Measurements from ENCODE around the gene ACAN. TPM values are rescaled to one million over a fixed set of nuclear protein-coding genes. Genes with fewer than 3 reads are reported as not detected.

The ACAN gene
- total and polyA plus RNA-seq, 10 of the 15 experiments (the other 5 are each of a cell fraction or from before 2014, with no cell fraction given) = not detected

DNA sequence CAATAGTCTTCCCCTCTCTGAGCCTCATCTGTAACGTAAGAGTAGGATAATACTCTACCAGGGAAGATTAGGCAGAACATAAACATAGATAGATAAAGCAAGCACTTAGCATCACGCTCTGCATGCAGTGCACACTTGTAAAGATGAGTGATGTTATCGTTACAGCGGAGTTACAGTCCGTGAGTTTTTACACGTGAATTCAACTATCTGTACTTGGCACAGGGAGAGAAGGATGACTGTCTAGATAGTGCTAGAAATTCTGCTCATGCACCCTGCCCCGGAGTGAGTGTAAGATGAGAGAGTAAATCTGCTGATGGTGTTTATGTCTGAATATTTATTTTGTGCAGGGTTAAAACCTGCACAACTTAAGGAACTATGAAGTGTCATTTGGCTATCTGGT is 56.3 kb downstream of the ACAN start (continued):
- TF ChIP-seq, protein P1, sequence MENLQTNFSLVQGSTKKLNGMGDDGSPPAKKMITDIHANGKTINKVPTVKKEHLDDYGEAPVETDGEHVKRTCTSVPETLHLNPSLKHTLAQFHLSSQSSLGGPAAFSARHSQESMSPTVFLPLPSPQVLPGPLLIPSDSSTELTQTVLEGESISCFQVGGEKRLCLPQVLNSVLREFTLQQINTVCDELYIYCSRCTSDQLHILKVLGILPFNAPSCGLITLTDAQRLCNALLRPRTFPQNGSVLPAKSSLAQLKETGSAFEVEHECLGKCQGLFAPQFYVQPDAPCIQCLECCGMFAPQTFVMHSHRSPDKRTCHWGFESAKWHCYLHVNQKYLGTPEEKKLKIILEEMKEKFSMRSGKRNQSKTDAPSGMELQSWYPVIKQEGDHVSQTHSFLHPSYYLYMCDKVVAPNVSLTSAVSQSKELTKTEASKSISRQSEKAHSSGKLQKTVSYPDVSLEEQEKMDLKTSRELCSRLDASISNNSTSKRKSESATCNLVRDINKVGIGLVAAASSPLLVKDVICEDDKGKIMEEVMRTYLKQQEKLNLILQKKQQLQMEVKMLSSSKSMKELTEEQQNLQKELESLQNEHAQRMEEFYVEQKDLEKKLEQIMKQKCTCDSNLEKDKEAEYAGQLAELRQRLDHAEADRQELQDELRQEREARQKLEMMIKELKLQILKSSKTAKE (IDR thresholded peaks at IDR 0.05; ENCODE audit: low read depth, poor library complexity, severe bottlenecking) = no peak
- TF ChIP-seq, protein P2, sequence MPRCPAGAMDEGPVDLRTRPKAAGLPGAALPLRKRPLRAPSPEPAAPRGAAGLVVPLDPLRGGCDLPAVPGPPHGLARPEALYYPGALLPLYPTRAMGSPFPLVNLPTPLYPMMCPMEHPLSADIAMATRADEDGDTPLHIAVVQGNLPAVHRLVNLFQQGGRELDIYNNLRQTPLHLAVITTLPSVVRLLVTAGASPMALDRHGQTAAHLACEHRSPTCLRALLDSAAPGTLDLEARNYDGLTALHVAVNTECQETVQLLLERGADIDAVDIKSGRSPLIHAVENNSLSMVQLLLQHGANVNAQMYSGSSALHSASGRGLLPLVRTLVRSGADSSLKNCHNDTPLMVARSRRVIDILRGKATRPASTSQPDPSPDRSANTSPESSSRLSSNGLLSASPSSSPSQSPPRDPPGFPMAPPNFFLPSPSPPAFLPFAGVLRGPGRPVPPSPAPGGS (IDR thresholded peaks at IDR 0.05; ENCODE audit: borderline replicate concordance, insufficient read depth, low read depth, low read length, poor library complexity, severe bottlenecking) = no peak
- TF ChIP-seq IRF4 (IDR thresholded peaks at IDR 0.05; ENCODE audit: low read depth, low read length) (no peak), MXI1 (IDR thresholded peaks at IDR 0.05; ENCODE audit: low read depth, low read length) (no peak), SREBF2 (IDR thresholded peaks at IDR 0.05; ENCODE audit: low read length) (no peak), ZNF622 (IDR thresholded peaks at IDR 0.05) (no peak), POLR2AphosphoS2 (IDR thresholded peaks at IDR 0.05; ENCODE audit: low read depth, low read length) (no peak), NFIC (IDR thresholded peaks at IDR 0.05; ENCODE audit: low read depth, low read length) (no peak), TCF3 (IDR thresholded peaks at IDR 0.05; ENCODE audit: borderline replicate concordance, insufficient read depth, low read depth, low read length) (no peak)

DNA sequence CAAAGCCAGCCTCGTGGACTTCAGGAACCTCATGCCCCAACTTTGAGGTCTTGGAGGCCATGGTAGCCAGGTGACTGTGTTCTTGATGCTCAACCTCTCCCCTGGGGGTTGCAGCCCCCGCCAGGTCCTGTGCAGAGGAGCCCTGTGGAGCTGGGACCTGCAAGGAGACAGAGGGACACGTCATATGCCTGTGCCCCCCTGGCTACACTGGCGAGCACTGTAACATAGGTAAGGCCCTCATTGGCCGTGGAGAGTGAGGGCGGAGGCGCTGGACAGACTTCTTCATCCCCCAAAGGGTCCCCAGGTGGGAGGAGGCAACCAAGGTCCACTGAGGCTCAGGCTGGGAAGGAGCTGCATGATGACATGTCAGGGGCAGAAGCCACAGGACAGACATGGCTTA is 57.0 kb downstream of the ACAN start:
- H3K36me3 ChIP-seq (ENCODE audit: control insufficient read depth in 2 of 2, insufficient read depth in 2 of 2, low read length in 1 of 2) = no peaks in the 10 kb centered on the region
- no peak overlapping the region for H3K4me3 ChIP-seq
- no peaks in the 10 kb centered on the region for H3K79me2 ChIP-seq (ENCODE audit: control insufficient read depth, insufficient read depth, low read length)
- H3K9me3 ChIP-seq (replicated peaks; ENCODE audit: control insufficient read depth, insufficient read depth, low read length) = no peaks in the 10 kb centered on the region; the same call in 2 of the 3 replicates
- H3K9ac ChIP-seq (ENCODE audit: control insufficient read depth, insufficient read depth, low read length) = no peak overlapping the region
- no peaks in the 10 kb centered on the region for H3K27me3 ChIP-seq (replicated peaks in 1 of 2; ENCODE audit: control insufficient read depth in 2 of 2, insufficient read depth in 2 of 2, low read length in 1 of 2)
- WGBS (ENCODE audit: insufficient coverage, insufficient replicate concordance, low lambda C conversion rate, missing lambda C conversion rate) = 8% methylated on average over 7 of the region's 7 CpGs
- ChIA-PET SMC1A (ENCODE audit: uncharacterized antibody, unreplicated experiment) (no interaction called here), RAD21 (ENCODE audit: unreplicated experiment) (no interaction called here), POLR2A (no interaction called here), CTCF (interaction anchor here (1.4 kb wide), 1 partner anchor 21 kb away, joined by 4 read pairs; no protein-coding TSS in a partner anchor)
- in situ Hi-C loops (cut with MboI) = no loop called here
- ATAC-seq (no peak), FAIRE-seq (no peak), DNase-seq (ENCODE audit: low read depth, low spot score) (no peak)
- no peaks in the 10 kb centered on the region for H4K20me1 ChIP-seq (ENCODE audit: control insufficient read depth, insufficient read depth)
- intact Hi-C loops (cut with micrococcal nuclease; ENCODE audit: unreplicated experiment) = no loop called here
- no TSS peak for BruUV-seq (replicated peaks)
- no peak overlapping the region for H3K4me2 ChIP-seq (ENCODE audit: control insufficient read depth, insufficient read depth)
- H3K27ac ChIP-seq (ENCODE audit: control insufficient read depth, insufficient read depth) = no peak overlapping the region
- H3K4me1 ChIP-seq (ENCODE audit: control insufficient read depth, insufficient read depth, low read length) = no peaks in the 10 kb centered on the region
- H2AFZ ChIP-seq (ENCODE audit: control insufficient read depth, low read depth, low read length) = no peak overlapping the region
- TF ChIP-seq RFX5 (IDR thresholded peaks at IDR 0.05; ENCODE audit: low read depth, low read length) (no peak), ZZZ3 (IDR thresholded peaks at IDR 0.05; ENCODE audit: control insufficient read depth, insufficient read length, low read depth) (no peak), NFYB (IDR thresholded peaks at IDR 0.05; ENCODE audit: insufficient read depth, low read depth, low read length) (no peak), RAD51 (IDR thresholded peaks at IDR 0.05) (no peak)
- TF ChIP-seq, protein P3, sequence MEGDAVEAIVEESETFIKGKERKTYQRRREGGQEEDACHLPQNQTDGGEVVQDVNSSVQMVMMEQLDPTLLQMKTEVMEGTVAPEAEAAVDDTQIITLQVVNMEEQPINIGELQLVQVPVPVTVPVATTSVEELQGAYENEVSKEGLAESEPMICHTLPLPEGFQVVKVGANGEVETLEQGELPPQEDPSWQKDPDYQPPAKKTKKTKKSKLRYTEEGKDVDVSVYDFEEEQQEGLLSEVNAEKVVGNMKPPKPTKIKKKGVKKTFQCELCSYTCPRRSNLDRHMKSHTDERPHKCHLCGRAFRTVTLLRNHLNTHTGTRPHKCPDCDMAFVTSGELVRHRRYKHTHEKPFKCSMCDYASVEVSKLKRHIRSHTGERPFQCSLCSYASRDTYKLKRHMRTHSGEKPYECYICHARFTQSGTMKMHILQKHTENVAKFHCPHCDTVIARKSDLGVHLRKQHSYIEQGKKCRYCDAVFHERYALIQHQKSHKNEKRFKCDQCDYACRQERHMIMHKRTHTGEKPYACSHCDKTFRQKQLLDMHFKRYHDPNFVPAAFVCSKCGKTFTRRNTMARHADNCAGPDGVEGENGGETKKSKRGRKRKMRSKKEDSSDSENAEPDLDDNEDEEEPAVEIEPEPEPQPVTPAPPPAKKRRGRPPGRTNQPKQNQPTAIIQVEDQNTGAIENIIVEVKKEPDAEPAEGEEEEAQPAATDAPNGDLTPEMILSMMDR (IDR thresholded peaks at IDR 0.05 in 2 of 3, conservative IDR thresholded peaks at IDR 0.05 in 1 of 3; ENCODE audit: control insufficient read depth in 2 of 3, extremely low read depth in 1 of 3, insufficient read depth in 1 of 3, low read depth in 3 of 3, low read length in 3 of 3) = no peak
- TF ChIP-seq, protein P4, sequence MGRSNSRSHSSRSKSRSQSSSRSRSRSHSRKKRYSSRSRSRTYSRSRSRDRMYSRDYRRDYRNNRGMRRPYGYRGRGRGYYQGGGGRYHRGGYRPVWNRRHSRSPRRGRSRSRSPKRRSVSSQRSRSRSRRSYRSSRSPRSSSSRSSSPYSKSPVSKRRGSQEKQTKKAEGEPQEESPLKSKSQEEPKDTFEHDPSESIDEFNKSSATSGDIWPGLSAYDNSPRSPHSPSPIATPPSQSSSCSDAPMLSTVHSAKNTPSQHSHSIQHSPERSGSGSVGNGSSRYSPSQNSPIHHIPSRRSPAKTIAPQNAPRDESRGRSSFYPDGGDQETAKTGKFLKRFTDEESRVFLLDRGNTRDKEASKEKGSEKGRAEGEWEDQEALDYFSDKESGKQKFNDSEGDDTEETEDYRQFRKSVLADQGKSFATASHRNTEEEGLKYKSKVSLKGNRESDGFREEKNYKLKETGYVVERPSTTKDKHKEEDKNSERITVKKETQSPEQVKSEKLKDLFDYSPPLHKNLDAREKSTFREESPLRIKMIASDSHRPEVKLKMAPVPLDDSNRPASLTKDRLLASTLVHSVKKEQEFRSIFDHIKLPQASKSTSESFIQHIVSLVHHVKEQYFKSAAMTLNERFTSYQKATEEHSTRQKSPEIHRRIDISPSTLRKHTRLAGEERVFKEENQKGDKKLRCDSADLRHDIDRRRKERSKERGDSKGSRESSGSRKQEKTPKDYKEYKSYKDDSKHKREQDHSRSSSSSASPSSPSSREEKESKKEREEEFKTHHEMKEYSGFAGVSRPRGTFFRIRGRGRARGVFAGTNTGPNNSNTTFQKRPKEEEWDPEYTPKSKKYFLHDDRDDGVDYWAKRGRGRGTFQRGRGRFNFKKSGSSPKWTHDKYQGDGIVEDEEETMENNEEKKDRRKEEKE (IDR thresholded peaks at IDR 0.05) = no peak

Data from GM12878 (cell line).